NCI-H1092 treated with DMSO at 0.1 percent for 48 hours (cell line): ENCODE measurements around the gene SLC7A6OS.
A peak's percentile ranks its signal among the peaks of the same experiment; 100 is the strongest.

Experiments
- DNase-seq: peaks from one replicate; lab custom pipeline; 2025; lab: John Stamatoyannopoulos, UW

Gene SLC7A6OS

DNA sequence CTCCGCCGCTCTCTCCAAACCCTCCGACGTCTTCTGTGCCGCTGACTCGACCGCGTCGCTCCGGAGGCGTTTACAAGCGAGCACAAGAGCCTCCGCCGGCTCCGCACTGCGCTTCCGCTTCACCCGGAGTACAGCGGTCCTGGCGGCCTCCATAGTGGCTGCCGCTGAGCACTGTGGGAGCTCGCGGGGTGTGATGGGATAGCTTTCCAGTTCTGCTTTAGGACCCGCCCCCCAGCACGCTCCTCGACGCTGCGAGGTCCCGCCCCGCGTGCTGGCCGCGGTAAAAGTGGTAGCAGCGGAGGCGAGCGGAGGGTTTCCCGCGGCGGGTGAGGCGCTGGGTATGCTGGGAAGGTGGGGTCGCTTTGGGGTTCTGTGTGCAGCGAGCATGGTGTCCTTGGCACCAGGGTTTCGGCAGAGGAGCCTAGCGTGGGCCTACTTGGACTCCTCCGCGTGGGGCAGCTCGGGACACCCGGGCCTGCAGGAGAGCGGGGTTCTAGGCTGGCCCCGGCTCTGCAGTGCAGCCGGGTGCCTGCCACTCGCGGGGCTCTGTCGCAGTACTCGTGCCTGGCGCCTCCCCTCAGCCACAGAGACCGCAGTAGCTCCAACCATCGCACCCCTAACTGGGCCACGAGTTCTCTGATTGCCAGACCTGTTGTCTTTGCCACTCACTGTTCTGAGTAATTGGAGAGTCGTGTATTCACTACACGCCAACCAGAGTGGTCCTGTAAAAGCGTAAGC lies at the start of gene SLC7A6OS, which contains the start of gene PRMT7:
Gene SLC7A6OS, minus strand, starts transcription at position 173 of the 738 bp plus-strand sequence. Its CDS starts 20 bp downstream, at position 153.
Gene PRMT7, plus strand, starts transcription at position 246 of the 738 bp plus-strand sequence. CDS start 4,961 bp downstream, outside the sequence.
- DNase-seq, result peak; percentile 92

DNA sequence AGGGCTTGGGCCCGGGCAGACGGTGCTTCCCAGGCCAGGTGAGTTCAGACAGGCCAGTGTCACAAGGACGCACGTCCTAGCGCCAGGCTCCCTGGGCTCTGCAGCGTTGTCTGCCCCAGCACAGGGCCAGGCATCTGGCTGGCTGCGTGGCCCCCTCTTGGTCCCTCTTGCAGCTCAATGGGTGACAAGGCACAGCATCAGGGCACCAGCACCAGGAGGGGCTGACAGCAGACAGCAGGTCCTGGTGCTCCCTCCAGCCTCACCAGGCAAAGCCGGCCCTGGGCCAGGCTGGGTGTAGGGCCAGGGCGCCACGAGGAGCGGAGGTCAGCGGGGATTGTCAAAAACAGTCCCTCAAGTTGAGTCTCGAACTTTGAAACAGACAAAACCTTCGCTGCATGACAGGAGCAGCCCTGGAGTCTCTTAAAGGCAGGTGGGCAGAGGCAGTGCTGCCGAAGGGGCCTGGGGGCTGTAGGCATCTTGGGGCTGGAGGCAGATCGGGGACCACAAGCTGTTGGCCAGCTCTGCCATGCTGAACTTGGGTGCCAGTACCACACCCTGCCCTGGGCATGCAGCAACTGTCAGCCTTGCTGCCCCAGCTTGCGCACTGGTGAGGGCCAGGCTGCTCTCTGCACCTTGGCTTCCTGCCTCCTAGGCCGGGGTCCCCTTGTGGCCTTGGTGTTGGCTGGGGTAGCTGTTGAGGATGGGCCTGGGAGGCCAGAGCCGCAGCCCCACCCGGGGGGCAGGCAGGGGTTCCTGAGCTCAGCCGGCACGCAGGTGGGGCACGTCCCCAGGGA lies 48.8 kb upstream of the SLC7A6OS start:
- DNase-seq, result no peak

DNA sequence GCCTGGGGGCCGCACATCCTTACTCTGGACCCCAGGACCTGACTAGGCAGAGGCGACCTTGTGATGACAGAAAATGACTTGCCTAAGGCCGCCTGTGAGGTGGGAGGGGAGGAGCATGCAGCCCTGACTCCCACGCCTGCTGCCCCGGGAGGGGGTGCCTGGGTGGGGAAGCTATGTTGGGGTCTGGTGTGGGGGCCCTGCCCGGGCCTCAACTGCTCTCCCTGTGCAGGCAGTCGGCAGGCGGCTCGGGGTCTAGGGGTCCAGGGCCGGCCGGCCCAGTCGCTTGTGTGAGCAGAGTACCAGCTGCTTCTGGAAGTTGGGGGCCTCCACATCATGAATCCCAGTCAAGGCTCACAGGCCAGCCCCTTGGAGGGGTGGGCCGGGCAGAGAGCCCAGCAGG lies 48.2 kb upstream of the SLC7A6OS start:
- no peak for DNase-seq

DNA sequence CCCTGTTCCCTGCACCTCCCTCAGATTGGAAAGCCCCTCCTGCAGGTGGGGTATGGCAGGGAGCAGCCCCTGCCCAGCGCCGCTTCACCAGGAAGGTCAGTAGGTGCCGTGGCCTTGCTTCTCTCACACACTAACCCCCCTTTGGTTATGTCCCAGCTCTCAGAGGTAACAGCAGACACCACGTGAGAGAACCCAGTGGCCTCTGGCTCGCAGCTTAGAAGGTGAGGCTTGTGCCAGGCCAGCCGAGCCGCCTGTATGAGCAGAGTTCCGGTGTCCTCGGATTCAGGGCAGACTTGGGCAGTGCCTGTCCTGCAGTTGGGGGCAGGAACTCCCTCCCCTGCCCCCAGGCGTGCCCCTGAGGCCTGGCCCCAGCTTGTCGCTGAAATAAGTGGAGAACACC lies 47.2 kb upstream of the SLC7A6OS start:
- DNase-seq, result no peak

DNA sequence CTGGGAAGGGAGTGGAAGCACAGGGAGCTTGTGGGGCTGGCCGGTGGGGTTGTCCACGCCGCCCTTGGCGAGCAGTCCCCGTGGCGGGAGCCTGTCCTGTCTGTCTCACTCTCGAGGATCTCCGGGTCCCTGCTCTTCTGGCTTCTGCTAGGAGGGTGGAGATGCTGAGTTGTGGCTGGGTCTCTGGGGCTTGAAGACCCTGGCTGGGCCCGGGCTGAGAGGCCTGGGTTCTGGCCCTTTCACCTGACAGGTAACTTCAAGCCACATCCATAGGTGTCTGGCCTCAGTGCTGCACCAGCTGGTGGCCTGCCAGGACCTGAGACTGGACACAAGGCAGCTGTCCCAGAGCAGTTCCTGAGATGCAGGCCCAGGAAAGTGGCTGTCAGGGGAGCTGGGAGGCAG lies 46.8 kb upstream of the SLC7A6OS start:
- no peak for DNase-seq

DNA sequence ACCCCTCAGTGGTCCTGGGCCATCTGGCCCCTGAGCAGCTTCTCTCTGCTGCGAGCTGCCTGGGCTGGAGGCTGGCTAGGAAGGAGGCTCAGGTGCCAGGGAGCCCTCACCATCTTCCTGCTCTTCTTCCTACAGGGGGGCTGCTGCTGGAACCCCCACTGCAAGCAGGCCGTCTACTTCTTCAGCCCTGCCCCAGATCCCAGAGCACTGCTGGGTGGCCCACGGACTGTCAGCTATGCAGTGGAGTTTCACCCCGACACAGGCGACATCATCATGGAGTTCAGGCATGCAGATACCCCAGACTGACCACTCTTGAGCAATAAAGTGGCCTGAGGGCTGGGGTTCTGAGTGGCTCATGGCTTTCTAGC lies 46.2 kb upstream of the SLC7A6OS start:
- no peak for DNase-seq

DNA sequence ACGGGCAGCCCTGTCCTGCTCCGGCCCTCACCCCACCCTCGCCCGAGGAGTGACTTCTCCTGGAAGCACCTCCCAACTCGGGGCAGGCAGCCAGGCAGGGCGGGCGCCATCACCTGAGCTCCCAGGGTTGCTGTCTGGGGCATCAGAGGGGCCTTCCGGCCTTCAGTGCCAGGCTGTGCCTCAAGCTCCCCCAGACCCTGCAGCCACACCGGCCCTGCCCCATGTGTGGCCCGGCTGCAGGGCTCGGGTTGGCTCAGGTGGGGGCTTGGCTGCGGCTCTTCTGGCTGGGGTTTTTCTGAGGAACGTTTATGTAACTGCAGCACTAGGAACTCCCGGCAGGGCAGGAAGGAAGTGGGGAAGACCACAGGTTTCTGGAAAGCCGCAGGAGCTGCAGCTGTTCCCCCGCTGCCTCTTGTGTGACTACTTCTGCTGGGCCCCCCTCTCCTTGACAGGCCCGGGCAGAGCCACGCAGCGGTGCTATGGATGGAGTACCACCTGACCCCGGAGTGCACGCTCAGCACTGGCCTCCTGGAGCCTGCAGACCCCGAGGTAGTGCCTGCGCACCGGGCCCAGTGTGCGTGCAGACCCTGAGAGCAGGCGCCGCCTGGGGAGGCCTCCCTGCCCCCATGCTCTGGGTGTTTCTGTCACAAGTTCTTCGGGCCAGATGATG lies 45.6 kb upstream of the SLC7A6OS start:
- DNase-seq, result no peak

DNA sequence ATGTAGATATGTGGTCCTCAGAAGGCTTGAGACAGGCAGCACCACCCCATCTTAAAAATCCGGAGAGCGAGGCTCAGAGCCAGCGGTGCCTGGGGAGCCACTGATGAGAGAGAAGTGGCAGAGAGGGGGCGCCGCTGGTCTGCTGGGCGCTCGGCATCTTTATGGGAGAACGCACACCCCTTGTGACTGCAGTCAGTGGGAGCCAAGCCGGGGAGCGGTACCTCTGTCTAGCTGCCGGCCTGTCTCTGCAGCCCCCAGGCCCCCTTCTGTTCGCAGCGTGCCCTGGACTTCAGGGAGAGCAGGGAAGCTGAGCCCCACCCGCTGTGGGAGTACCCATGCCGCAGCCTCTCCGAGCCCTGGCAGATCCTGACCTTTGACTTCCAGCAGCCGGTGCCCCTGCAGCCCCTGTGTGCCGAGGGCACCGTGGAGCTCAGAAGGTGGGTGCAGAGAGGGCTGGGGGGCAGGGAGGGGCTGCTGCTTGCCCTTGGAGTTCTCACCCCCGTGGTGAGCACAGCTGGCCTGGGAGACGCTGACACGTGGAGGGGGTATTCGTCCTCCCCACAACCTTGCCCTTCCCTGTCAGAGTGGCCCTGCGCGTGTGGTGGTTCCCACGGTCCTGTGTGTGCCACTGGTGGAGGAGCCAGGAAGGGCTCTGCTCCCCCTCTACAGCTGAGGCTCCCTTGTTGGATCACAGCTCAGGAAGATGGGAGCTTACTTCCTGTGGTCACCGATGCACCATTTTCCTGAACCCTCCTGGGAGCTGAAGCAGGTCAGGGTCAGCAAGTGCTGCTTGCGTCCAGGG lies 44.9 kb upstream of the SLC7A6OS start:
- no peak for DNase-seq

DNA sequence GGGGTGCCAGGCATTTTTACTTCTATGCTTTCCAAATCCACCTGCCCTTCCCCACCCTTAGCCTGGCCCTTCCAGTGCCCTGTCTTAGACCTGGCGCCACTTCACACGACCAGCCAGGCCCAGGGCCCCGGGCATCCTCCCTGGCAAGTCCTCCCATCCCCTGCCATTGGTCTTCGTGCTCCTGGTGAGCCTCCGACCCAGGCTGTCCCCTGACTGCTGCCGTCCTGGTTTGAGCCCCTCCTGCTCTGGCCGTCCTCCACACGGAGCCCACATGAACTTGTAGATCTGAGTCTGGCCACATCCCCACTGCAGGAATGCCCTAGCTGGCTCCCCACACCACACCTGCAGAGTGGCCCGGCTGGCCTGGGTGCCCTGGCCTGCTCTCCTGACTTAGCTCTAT lies 44.1 kb upstream of the SLC7A6OS start:
- DNase-seq, result no peak

DNA sequence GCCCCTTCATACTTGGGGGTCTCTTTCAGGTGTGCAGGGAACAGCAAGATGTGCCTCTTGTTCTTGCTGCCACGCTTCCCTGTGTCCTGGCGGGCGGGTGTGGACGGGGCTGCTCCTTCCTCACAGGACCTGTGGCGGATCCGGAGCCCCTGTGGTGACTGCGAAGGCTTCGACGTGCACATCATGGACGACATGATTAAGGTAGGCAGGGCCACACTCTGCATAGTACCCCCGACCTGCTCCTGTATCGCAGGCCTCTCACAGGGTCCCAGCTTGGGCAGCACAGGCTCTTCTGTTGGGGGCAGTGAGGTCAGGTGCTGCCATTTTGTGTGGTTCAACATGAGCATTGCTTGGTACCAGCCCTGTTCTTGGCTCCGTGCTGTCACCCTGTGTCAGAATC lies 42.6 kb upstream of the SLC7A6OS start:
- no peak for DNase-seq

DNA sequence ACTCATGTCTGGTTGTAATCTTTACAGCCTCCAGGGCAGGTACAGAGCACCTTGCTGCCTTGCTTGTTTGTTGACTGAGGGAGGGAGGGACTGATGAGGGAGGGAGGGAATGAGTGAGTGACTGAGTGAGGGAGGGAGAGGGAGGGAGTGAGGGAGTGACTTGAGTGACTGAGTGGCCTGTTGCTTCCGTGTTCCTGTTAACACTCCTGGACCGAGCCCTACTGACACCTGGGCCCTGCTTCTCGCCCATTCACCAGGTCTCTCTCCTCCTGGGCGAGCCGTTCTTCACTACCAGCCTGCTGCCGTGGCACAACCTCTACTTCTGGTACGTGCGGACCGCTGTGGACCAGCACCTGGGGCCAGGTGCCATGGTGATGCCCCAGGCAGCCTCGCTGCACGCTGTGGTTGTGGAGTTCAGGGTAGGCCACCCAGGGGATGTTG lies 41.3 kb upstream of the SLC7A6OS start:
- DNase-seq, result no peak

DNA sequence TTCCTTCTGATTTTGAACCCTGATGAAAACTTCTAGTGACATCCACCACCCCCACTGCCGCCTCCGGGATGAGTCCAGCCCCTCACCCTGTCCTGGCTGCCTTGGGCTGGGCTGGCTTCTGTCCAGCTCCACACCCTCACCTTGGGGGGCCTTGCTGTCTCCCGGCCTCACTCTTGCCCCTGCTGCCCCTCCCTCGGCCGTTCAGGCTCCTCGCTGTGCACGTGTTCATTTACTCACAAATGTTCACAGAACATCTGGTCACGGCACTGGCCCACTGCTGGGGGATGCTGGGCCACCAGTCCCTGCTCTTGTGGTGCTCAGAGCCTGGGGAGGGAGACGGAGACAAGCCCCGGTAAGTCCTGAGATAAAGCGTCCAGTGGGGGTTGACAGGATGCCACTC lies 40.7 kb upstream of the SLC7A6OS start:
- no peak for DNase-seq

DNA sequence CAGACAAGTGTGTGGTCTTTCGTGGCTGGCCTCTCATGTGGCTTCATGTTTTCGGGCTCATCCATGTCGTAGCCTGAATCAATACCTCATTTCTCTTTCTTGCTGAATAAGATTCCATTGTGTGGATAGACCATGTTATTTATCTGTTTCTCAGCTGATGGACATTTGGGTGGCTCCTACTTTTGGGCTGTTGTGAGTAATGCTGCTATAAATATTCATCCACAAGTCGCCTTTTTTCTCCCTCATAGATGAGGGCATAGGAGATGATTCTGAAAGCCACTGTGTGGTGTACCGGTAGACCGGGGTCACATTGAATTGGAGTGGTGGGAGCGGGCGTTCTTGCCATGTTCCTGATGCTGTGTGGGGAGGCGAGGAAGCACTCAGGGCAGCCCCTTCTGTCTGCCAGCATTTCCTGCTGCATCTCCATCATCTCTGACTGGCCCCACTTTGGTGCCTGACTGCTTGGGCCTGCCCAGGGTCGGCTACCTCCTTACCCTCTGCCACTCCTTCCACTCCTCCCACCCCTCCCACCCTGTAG lies 40.1 kb upstream of the SLC7A6OS start:
- DNase-seq, result no peak

DNA sequence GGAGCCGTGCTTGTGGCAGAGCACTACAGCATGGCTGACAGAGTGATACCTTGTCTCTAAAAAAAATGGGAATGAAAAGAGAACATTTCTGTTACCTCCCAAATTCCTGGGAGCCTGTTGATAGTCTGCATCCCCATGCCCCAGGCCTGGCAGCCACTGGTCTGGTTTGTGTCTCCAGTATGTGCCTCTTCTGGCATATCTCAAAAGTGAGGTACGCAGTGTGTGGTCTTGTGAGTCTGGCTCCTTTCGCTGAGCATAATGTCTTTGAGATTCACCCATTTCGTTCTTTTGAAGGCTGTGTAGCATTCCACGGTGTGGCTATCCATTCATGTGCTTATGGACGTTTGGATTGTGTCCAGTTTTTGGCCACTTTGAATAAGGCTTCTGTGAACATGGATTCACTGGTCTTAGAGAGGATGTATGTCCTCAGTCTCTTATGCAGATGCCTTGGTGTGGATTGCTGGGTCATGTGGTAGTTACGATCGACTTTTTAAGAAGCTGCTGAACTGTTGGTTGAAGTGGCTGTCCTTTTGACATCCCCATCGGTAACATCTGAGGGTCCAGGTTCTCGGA lies 39.2 kb upstream of the SLC7A6OS start:
- DNase-seq, result no peak

DNA sequence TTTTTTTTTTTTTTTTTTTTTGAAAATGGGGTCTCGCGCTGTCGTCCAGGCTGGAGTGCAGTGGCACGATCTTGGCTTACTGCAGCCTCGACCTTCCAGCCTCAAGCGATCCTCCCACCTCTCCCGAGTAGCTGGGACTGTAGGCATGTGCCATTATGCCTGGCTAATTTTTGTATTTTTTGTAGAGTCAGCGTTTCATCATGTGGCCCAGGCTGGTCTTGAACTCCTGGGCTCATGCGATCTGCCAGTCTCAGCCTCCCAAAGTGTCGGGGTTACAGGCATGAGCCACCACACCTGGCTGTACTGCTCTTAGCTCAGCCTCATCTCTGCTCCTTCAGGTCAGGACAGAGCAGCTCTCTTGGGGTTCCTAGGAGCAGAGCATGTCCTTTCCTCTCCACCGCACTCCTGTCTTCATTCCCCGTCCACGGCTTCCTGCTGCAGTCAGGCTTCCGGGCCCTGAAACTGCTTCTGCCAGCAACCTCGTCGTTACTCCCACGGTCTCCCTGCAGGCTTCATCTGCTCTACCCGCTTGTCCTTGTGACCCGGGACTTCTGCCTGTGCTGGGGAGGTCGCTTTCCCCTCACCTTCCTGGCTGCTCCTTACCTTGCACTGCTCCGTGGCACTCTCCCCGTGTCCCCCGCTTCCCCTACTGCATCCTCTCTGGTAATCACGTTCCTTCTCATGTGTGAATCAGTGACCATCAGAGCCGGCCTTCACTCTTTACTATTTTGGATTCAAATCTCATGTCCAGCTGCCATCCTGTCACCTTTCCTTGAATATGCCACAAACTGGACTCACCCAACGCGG lies 38.1 kb upstream of the SLC7A6OS start:
- no peak for DNase-seq

DNA sequence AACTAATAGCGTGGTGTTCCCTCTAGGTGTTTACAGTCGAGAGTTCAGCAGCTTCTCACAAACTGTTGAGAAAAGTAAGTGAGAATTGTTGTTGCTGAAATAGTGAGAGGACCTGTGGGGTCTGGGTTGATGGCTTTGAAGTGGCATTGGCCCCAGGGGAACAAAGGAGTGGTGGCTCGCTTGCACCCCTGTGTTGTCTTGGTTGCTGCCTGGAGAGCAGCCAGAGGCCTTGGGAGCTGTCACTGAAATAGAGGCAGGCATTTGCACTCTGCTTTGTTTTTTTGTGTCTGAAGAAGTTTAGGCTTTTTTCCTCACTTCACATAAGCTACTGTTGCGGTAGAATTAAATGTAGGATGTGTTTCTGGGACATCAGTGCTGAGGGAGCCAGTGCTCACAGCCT lies 36.9 kb upstream of the SLC7A6OS start:
- no peak for DNase-seq

DNA sequence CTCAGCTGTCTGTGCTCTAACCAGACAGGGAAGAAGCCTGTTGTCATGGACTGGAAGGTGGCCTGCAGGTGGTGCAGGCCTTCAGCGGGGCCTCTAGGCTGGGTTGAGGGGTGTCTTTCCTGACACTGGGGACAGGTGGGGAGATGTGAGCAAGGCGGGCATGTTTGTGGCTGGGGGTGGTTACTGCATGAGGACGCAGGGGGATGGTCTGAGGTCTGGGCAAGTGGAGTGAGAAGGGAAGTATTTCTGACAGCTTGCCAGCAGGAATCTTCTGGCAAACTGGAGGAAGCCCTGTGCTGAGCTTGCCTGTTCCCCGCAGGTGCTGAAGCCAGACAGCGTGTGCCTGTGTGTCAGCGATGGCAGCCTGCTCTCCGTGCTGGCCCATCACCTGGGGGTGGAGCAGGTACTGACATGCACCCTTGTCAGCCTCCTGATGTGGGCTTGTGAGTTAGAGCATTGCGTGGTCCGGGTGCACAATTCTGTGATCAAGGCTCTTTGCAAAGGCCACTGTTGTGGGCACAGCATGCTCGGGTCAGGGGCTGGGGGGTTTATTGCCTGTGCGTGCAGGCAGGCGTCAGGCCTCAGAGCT lies 36.2 kb upstream of the SLC7A6OS start:
- DNase-seq, result no peak

DNA sequence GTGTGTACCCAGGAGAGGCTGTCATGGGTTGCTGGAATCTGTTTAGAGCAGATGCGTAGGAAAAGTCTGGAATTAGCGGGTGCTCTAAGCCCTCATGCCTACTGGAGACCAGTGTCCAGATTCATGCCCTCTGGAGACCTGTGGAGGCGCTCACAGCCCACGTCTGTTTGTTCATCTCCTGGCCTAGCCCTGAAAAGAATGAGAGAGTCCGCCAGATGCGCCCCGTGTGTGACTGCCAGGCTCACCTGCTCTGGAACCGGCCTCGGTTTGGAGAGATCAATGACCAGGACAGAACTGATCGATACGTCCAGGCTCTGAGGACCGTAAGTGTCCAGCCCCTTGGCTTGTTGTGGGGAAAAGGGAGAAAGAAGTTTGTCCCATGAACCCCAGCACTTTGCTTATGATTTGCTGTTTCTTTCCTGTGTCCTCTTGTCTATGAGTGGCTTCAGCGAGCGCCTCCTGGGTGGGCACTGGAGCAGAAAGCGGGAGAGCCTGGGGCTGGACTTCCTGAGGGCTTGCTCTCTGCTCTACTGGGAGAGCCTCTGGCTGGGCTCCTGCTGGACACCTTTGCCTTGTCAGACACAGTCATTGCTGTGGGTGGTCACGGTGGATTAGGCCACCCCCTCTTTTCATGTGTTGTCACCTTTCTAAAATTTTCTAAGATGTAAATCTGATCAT lies 35.4 kb upstream of the SLC7A6OS start:
- no peak for DNase-seq

DNA sequence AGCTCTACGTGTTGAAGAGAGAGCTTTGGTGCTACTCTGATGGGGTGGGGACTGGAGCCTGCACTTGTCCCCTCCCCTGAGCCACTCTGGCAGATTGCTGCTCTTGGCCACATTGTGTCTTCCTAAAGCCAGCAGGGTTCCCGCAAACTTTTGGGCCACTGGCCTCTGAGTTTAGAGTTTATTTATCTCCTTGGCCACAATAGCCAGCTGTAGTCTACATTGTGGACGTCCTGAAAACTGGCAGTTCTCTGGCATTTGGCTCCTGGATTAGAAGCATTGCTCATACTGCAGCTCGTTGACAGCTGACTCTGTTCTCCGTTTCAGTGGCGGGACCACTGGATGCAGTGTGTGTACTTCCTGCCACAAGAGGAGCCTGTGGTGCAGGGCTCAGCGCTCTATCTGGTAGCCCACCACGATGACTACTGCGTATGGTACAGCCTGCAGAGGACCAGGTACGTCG lies 34.6 kb upstream of the SLC7A6OS start:
- DNase-seq, result no peak
